Fibroblast of upper back skin (primary cell): ENCODE results near the gene MFSD12.
A peak's percentile ranks its signal among the peaks of the same experiment; 100 is the strongest.

Source experiments
- DNase-seq: peaks from one replicate; pipeline ENCODE4 v3.0.0-alpha.2; 2013

The MFSD12 gene

DNA sequence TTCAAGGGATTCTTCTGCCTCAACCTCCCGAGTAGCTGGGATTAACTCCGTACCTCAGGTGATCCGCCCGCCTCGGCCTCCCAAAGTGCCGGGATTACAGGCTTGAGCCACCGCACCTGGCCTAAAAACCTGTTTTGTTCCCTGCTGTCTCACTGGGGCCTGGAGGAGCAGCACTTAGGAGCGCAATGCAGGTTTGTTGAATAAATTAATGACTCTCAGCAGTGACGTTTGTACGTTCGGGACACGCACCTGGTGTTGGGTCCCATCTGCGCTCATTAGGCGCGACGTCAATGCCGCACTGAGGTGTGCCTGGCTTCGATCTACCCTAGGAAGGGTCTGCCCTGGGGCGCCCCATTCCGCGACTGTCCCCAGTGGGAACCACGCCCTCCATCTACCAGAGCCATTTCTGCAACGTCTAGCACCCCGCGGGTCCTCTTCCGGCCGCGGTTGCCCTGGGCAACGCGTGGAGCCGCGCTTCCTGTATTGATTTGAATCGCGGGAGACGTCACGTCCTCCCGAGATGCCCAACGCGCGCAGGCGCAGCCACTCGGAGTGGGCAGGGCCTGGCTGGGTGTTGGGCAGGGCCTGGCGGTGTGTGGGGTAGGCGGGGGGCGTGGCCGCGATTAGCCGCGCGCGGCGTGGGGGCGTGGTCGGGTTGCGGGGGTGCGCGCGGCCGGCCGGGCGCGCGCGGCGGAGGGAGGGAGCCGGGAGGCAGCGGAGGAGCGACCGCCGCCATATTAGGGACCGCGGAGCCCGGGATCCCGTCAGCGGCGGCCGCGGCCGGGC lies 51.6 kb downstream of the MFSD12 start, which contains the start of gene FZR1:
FZR1 (plus strand) TSS at position 714 of the 786 bp plus-strand sequence. CDS start 16,679 bp downstream, outside the sequence.
- DNase-seq = peak; percentile 99

DNA sequence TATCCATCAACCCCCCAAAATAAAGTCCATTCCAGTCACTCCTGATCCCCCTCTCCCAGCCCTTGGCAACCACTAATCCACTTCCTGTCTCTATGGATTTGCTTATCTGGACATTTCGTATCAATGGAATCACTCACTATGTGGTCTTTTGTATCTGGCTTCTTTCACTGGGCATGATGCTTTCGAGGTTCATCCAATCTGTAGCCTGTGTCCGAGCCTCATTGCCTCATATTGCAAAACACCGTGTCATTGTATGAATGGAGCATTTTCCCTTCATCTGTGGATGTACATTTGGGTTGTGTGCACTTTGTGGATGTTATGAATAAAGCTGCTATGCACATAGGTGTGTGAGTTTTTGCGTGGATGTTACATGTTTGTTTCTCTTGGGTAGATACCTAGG lies 52.7 kb downstream of the MFSD12 start:
- DNase-seq = no peak

GRCh38 chr19:3503036-3503572 lies 54.3 kb downstream of the MFSD12 start:
- no peak for DNase-seq

DNA sequence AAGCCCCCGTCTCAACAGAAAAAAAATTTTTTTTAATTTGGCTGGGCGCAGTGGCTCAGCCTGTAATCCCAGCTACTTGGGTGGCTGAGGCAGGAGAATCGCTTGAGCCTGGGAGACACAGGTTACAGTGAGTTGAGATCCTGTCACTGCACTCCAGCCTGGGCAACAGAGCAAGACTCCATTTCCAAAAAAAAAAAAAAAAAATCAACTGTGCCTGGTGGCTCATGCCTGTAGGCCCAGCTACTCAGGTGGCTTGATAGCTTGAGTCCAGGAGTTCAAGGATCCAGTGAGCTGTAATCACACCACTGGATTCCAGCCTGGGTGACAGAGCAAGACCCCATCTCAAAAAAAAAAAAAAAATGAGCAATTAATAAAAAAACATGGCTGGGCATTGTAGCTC lies 55.6 kb downstream of the MFSD12 start:
- DNase-seq = no peak

- peak; percentile 97 for DNase-seq
Measured at GRCh38 chr19:3500429-3501101, 56.8 kb downstream of the MFSD12 start, which contains the start of gene DOHH. Gene DOHH, minus strand, starts transcription at chr19:3500674. Its CDS starts 3,860 bp downstream, at chr19:3496814.

GRCh38 chr19:3499738-3500428 lies 57.5 kb downstream of the MFSD12 start:
- no peak for DNase-seq

DNA sequence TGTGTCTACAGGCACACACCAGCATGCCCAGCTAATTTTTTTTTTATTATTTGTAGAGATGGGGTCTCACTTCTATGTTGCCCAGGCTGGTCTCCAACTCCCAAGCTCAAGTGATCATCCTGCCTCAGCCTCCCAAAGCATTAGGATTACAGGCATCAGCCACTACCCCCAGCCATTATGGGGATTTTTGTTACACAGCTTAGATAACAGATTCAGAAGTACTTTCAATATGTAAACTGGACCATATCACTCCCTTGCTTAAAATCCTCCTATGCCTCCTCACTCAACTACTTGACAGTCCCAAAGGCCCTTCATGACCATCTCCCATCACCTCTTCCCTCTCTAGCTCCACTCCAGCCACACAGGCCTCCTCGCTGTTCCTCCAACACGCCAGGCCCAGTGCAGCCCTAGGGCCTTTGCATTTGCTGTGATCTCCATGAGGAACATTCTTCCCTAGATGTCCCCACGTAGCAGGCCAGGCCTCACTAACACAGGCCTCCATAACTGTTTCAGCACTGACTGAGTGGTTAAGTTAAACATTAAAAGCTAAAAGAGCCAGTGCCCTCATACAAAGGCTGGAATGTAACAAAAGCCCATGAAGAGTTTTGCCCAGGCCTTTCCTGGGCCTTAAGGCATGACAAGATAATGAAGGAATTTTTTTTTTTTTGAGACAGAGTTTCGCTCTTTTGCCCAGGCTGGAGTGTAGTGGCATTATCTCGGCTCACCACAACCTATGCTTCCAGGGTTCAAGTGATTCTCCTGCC lies 59.4 kb downstream of the MFSD12 start:
- no peak for DNase-seq

DNA sequence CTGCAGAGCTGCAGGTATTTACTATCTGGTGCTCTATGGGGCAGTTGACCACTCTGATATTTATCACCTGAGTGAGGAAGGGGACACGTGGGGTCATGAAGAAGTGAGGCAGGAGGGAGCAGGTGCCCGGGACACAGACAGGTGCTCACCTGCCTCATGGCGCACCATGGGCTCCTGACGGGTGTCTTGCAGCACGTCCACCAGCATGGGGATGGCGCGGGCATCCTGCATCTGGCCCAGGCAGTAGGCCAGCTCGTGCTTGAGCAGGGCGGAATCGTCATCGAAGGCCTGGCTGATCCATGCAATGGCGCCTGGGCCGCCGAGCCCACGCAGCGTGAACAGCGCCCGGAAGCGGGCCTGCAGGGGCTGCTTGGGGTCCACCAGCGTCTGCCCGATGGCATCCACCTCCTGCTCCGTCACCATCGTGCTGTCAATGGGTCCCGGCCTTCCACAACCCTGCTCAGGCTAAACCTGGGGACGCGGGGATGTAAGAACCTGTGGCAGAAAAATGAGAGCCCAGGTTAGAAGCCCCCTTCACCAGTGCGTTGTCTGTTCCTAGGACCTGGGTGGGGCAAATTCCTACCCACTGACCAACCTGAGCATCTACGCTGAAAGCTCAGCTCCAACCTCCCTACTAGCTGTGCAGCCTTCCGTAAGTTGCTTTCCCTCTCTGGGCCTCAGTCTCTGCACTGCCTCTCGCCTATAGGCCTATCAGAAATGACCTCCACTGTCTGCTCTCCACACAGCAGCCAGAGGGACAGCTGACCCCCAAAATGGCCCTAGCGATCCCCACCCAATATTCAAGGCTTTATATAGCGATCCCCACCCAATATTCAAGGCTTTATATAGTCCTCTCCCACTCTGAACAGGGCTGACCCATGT lies 60.8 kb downstream of the MFSD12 start:
- DNase-seq = no peak

DNA sequence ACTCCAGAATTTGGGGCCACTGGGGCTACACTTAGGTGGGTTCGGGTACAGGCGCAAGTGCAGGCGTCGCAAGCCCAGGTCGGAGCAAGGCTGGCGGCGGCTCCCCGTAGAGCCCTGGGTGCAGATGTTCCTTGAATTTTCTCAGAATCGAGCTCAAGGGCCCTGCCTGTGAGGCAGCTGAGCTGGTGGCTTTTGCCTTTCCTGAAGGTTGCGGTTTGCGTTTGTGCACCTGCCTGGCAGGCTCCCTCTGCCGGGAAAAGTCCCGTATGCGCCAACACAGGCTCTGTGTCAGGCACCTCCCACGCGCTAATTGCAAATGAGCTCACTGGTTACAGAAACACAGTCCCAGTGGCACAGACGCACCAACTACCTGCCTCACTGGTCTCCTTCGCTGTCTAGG lies 62.8 kb downstream of the MFSD12 start:
- no peak for DNase-seq
